Measurements from ENCODE around the gene SRSF10.

SRSF10 gene

GRCh38 chr1:23977854-23978191, 2.3 kb downstream of the SRSF10 start:
- Histone ChIP-seq H3K4me1 (ENCODE audit: low read length) (peaks cover 41% of the 10 kb centered on the region), H3K9ac (ENCODE audit: low read length) (peak overlapping the region; percentile 100), H2AFZ (ENCODE audit: low read depth, low read length) (no peak overlapping the region), H3K27me3 (ENCODE audit: low read depth, low read length) (no peaks in the 10 kb centered on the region), H3K79me2 (ENCODE audit: low read length) (peaks cover 81% of the 10 kb centered on the region), H3K9me3 (ENCODE audit: insufficient read depth, low read length) (no peaks in the 10 kb centered on the region), H3K27ac (ENCODE audit: low read length) (no peak overlapping the region), H4K20me1 (ENCODE audit: insufficient read depth, low read length) (peaks cover 45% of the 10 kb centered on the region), H3K36me3 (replicated peaks; ENCODE audit: low read depth, low read length) (peaks cover 58% of the 10 kb centered on the region), H3K4me3 (ENCODE audit: low read length) (peak overlapping the region; percentile 99), H3K4me2 (ENCODE audit: low read length) (peak overlapping the region; percentile 93)
- TF ChIP-seq EZH2phosphoT487 (IDR thresholded peaks at IDR 0.05; ENCODE audit: low read depth): no peak
- TF ChIP-seq, protein P1, sequence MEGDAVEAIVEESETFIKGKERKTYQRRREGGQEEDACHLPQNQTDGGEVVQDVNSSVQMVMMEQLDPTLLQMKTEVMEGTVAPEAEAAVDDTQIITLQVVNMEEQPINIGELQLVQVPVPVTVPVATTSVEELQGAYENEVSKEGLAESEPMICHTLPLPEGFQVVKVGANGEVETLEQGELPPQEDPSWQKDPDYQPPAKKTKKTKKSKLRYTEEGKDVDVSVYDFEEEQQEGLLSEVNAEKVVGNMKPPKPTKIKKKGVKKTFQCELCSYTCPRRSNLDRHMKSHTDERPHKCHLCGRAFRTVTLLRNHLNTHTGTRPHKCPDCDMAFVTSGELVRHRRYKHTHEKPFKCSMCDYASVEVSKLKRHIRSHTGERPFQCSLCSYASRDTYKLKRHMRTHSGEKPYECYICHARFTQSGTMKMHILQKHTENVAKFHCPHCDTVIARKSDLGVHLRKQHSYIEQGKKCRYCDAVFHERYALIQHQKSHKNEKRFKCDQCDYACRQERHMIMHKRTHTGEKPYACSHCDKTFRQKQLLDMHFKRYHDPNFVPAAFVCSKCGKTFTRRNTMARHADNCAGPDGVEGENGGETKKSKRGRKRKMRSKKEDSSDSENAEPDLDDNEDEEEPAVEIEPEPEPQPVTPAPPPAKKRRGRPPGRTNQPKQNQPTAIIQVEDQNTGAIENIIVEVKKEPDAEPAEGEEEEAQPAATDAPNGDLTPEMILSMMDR (IDR thresholded peaks at IDR 0.05; ENCODE audit: low read depth, low read length): no peak

DNA sequence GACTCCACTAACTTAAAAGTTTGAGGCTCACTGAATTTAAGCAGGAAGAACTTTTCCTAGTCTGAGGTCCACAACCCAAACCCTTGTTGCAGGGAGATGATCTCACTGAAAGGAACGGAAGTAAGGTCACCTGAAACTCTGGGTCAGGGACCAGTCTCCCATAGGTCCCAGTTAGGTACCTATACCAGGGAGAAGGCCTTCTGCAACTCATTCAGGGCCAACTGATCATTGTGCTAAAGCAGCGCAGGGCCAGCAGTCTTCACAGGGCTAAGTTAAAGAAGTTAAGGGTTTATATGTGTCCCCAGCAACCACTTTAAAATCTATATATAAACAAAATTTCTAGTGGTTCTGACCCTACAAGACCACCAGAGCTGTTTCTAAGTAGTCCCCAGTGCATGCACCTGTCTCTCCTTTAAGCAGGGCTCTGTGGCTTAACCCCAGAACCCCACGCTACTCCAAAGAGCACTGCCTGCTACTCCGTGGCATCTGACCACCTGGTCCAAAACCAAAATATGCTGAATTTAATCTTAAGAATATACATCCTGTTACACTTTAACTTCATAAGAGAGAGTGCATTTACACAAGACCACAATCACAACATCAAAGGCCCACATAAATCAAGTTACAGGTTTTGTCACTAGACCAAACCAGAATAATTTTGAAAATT, 2.8 kb downstream of the SRSF10 start:
- Histone ChIP-seq H3K9ac (ENCODE audit: low read length) (peak overlapping the region; percentile 100), H3K9me3 (ENCODE audit: insufficient read depth, low read length) (no peaks in the 10 kb centered on the region), H4K20me1 (ENCODE audit: insufficient read depth, low read length) (peaks cover 45% of the 10 kb centered on the region), H2AFZ (ENCODE audit: low read depth, low read length) (no peak overlapping the region), H3K79me2 (ENCODE audit: low read length) (peaks cover 86% of the 10 kb centered on the region), H3K4me3 (ENCODE audit: low read length) (peak overlapping the region; percentile 99), H3K27ac (ENCODE audit: low read length) (0 out of 2 replicates have a peak overlapping the region, but pooled peaks have one; percentile 10), H3K4me1 (ENCODE audit: low read length) (peaks cover 41% of the 10 kb centered on the region), H3K36me3 (replicated peaks; ENCODE audit: low read depth, low read length) (peaks cover 59% of the 10 kb centered on the region), H3K27me3 (ENCODE audit: low read depth, low read length) (no peaks in the 10 kb centered on the region), H3K4me2 (ENCODE audit: low read length) (peak overlapping the region; percentile 93)
- TF ChIP-seq, protein P1 (IDR thresholded peaks at IDR 0.05; ENCODE audit: low read depth, low read length): no peak
- no peak for TF ChIP-seq EZH2phosphoT487 (IDR thresholded peaks at IDR 0.05; ENCODE audit: low read depth)

- no peaks in the 10 kb centered on the region for H3K27me3 ChIP-seq (ENCODE audit: low read depth, low read length)
- TF ChIP-seq, protein P1 (IDR thresholded peaks at IDR 0.05; ENCODE audit: low read depth, low read length): no peak
- TF ChIP-seq EZH2phosphoT487 (IDR thresholded peaks at IDR 0.05; ENCODE audit: low read depth): no peak
- H3K79me2 ChIP-seq (ENCODE audit: low read length): peaks cover 86% of the 10 kb centered on the region
- H3K9me3 ChIP-seq (ENCODE audit: insufficient read depth, low read length): no peaks in the 10 kb centered on the region
- no peak overlapping the region for H2AFZ ChIP-seq (ENCODE audit: low read depth, low read length)
- no peak overlapping the region for H3K9ac ChIP-seq (ENCODE audit: low read length)
- peaks cover 39% of the 10 kb centered on the region for H3K4me1 ChIP-seq (ENCODE audit: low read length)
- H3K4me2 ChIP-seq (ENCODE audit: low read length): no peak overlapping the region
- H4K20me1 ChIP-seq (ENCODE audit: insufficient read depth, low read length): 0 out of 2 replicates have a peak, but pooled peaks cover 10% of the 10 kb centered on the region
- no peak overlapping the region for H3K27ac ChIP-seq (ENCODE audit: low read length)
- peaks cover 32% of the 10 kb centered on the region for H3K36me3 ChIP-seq (replicated peaks; ENCODE audit: low read depth, low read length)
- H3K4me3 ChIP-seq (ENCODE audit: low read length): no peak overlapping the region
Observed at GRCh38 chr1:23967871-23968270, 12.3 kb downstream of the SRSF10 start.

DNA sequence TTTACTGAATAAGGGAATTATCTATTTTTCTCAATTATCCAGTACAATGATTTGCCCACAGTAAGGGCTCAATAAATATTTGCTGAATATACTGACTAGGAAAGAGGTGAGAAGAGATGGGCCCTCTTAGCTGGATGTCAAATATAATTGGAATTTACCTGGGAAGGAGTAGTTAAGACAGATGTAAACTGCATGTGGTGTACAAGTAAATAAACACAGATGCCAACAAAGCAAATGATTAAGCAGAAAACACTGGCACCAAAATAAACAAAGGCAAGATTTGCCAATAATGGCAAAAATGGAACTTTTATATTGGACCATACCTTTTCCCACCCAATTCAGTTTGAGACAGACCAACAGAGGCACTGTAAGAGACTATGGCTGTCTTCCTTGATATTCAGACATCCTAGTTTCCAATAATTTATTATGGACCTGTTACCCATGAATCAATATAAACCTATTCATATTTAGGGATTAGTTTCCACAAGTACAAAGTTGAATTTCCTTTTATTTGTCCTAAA, 13.1 kb downstream of the SRSF10 start:
- Histone ChIP-seq H2AFZ (ENCODE audit: low read depth, low read length) (no peak overlapping the region), H3K27me3 (ENCODE audit: low read depth, low read length) (no peaks in the 10 kb centered on the region), H3K27ac (ENCODE audit: low read length) (no peak overlapping the region), H3K4me3 (ENCODE audit: low read length) (no peak overlapping the region), H3K9ac (ENCODE audit: low read length) (no peak overlapping the region), H3K9me3 (ENCODE audit: insufficient read depth, low read length) (no peaks in the 10 kb centered on the region), H4K20me1 (ENCODE audit: insufficient read depth, low read length) (0 out of 2 replicates have a peak, but pooled peaks cover 10% of the 10 kb centered on the region), H3K79me2 (ENCODE audit: low read length) (peaks cover 80% of the 10 kb centered on the region), H3K36me3 (replicated peaks; ENCODE audit: low read depth, low read length) (peaks cover 30% of the 10 kb centered on the region), H3K4me2 (ENCODE audit: low read length) (no peak overlapping the region), H3K4me1 (ENCODE audit: low read length) (peaks cover 39% of the 10 kb centered on the region)
- TF ChIP-seq EZH2phosphoT487 (IDR thresholded peaks at IDR 0.05; ENCODE audit: low read depth): no peak
- TF ChIP-seq, protein P1 (IDR thresholded peaks at IDR 0.05; ENCODE audit: low read depth, low read length): no peak
